ENCODE measurements around the gene ADGRL3. TPM values are rescaled to one million over a fixed set of nuclear protein-coding genes. Genes with fewer than 3 reads are reported as not detected.
A peak's percentile ranks its signal among the peaks of the same experiment; 100 is the strongest.

ADGRL3 gene
- total RNA-seq, 1 donor from 2014 or later: 31.3 TPM

GRCh38 chr4:61320154-61320553 is 120.0 kb downstream of the ADGRL3 start:
- TF ChIP-seq CTCF (IDR thresholded peaks at IDR 0.05; ENCODE audit: insufficient read depth, low read depth, low read length): no peak
- TF ChIP-seq EZH2 (IDR thresholded peaks at IDR 0.05; ENCODE audit: insufficient read depth, low read length): no peak
- Histone ChIP-seq H3K79me2 (ENCODE audit: insufficient read depth, low read length) (no peaks in the 10 kb centered on the region), H3K9ac (ENCODE audit: low read length) (no peak overlapping the region), H3K4me1 (ENCODE audit: insufficient read depth, low read length) (peaks cover 10% of the 10 kb centered on the region), H3K4me3 (ENCODE audit: insufficient read depth, low read depth, low read length) (no peak overlapping the region), H2AFZ (ENCODE audit: low read depth, low read length) (no peak overlapping the region), H3K4me2 (ENCODE audit: low read length) (peak overlapping the region; percentile 11), H3K27me3 (ENCODE audit: insufficient read depth, low read length) (no peaks in the 10 kb centered on the region), H3K36me3 (ENCODE audit: insufficient read depth, low read length) (no peaks in the 10 kb centered on the region), H4K20me1 (ENCODE audit: insufficient read depth, low read length) (no peaks in the 10 kb centered on the region), H3K9me3 (ENCODE audit: insufficient read depth, low read depth, low read length) (no peaks in the 10 kb centered on the region), H3K27ac (ENCODE audit: low read depth, low read length) (no peak overlapping the region)
- Mint-ChIP-seq H3K4me3 (ENCODE audit: unreplicated experiment) (no peak overlapping the region), H3K36me3 (ENCODE audit: low read depth, unreplicated experiment) (peaks cover 7% of the 10 kb centered on the region), H3K9me3 (ENCODE audit: unreplicated experiment) (peaks cover 5% of the 10 kb centered on the region), H3K27me3 (ENCODE audit: low read depth, unreplicated experiment) (no peaks in the 10 kb centered on the region), H3K4me1 (ENCODE audit: low read depth, unreplicated experiment) (peaks cover 12% of the 10 kb centered on the region), H3K27ac (ENCODE audit: unreplicated experiment) (no peak overlapping the region)
- DNase-seq (ENCODE audit: low read depth) (peak; percentile 32), FAIRE-seq (no peak)

- H4K20me1 ChIP-seq (ENCODE audit: insufficient read depth, low read length): no peaks in the 10 kb centered on the region
- H3K27ac Mint-ChIP-seq (ENCODE audit: unreplicated experiment): no peak overlapping the region
- H3K36me3 ChIP-seq (ENCODE audit: insufficient read depth, low read length): no peaks in the 10 kb centered on the region
- peaks cover 12% of the 10 kb centered on the region for H3K4me1 Mint-ChIP-seq (ENCODE audit: low read depth, unreplicated experiment)
- no peak overlapping the region for H3K4me3 ChIP-seq (ENCODE audit: insufficient read depth, low read depth, low read length)
- TF ChIP-seq EZH2 (IDR thresholded peaks at IDR 0.05; ENCODE audit: insufficient read depth, low read length) (no peak), CTCF (IDR thresholded peaks at IDR 0.05; ENCODE audit: insufficient read depth, low read depth, low read length) (no peak)
- no peak overlapping the region for H3K9ac ChIP-seq (ENCODE audit: low read length)
- peaks cover 5% of the 10 kb centered on the region for H3K9me3 Mint-ChIP-seq (ENCODE audit: unreplicated experiment)
- no peak overlapping the region for H3K4me3 Mint-ChIP-seq (ENCODE audit: unreplicated experiment)
- no peaks in the 10 kb centered on the region for H3K79me2 ChIP-seq (ENCODE audit: insufficient read depth, low read length)
- no peak overlapping the region for H2AFZ ChIP-seq (ENCODE audit: low read depth, low read length)
- no peak for FAIRE-seq
- peaks cover 7% of the 10 kb centered on the region for H3K36me3 Mint-ChIP-seq (ENCODE audit: low read depth, unreplicated experiment)
- peak overlapping the region; percentile 11 for H3K4me2 ChIP-seq (ENCODE audit: low read length)
- no peaks in the 10 kb centered on the region for H3K27me3 Mint-ChIP-seq (ENCODE audit: low read depth, unreplicated experiment)
- no peaks in the 10 kb centered on the region for H3K27me3 ChIP-seq (ENCODE audit: insufficient read depth, low read length)
- peaks cover 10% of the 10 kb centered on the region for H3K4me1 ChIP-seq (ENCODE audit: insufficient read depth, low read length)
- H3K9me3 ChIP-seq (ENCODE audit: insufficient read depth, low read depth, low read length): no peaks in the 10 kb centered on the region
- H3K27ac ChIP-seq (ENCODE audit: low read depth, low read length): no peak overlapping the region
- peak; percentile 30 for DNase-seq (ENCODE audit: low read depth)
Observed at GRCh38 chr4:61320631-61321030, 120.5 kb downstream of the ADGRL3 start.

- H3K27ac ChIP-seq (ENCODE audit: low read depth, low read length): no peak overlapping the region
- DNase-seq (ENCODE audit: low read depth): peak; percentile 20
- no peak overlapping the region for H3K4me3 ChIP-seq (ENCODE audit: insufficient read depth, low read depth, low read length)
- H3K9me3 ChIP-seq (ENCODE audit: insufficient read depth, low read depth, low read length): no peaks in the 10 kb centered on the region
- peaks cover 4% of the 10 kb centered on the region for H3K9me3 Mint-ChIP-seq (ENCODE audit: unreplicated experiment)
- no peak overlapping the region for H3K9ac ChIP-seq (ENCODE audit: low read length)
- H2AFZ ChIP-seq (ENCODE audit: low read depth, low read length): no peak overlapping the region
- no peak overlapping the region for H3K4me2 ChIP-seq (ENCODE audit: low read length)
- no peaks in the 10 kb centered on the region for H3K27me3 ChIP-seq (ENCODE audit: insufficient read depth, low read length)
- peaks cover 3% of the 10 kb centered on the region for H3K36me3 Mint-ChIP-seq (ENCODE audit: low read depth, unreplicated experiment)
- no peaks in the 10 kb centered on the region for H4K20me1 ChIP-seq (ENCODE audit: insufficient read depth, low read length)
- H3K27me3 Mint-ChIP-seq (ENCODE audit: low read depth, unreplicated experiment): no peaks in the 10 kb centered on the region
- no peak overlapping the region for H3K27ac Mint-ChIP-seq (ENCODE audit: unreplicated experiment)
- no peak for TF ChIP-seq EZH2 (IDR thresholded peaks at IDR 0.05; ENCODE audit: insufficient read depth, low read length)
- no peak for TF ChIP-seq CTCF (IDR thresholded peaks at IDR 0.05; ENCODE audit: insufficient read depth, low read depth, low read length)
- H3K4me3 Mint-ChIP-seq (ENCODE audit: unreplicated experiment): no peak overlapping the region
- no peaks in the 10 kb centered on the region for H3K36me3 ChIP-seq (ENCODE audit: insufficient read depth, low read length)
- peaks cover 14% of the 10 kb centered on the region for H3K4me1 Mint-ChIP-seq (ENCODE audit: low read depth, unreplicated experiment)
- H3K79me2 ChIP-seq (ENCODE audit: insufficient read depth, low read length): no peaks in the 10 kb centered on the region
- no peaks in the 10 kb centered on the region for H3K4me1 ChIP-seq (ENCODE audit: insufficient read depth, low read length)
- no peak for FAIRE-seq
Observed at GRCh38 chr4:61332693-61333092, 132.6 kb downstream of the ADGRL3 start.
